Measurements from ENCODE around the gene HSPA1L. TPM values are rescaled to one million over a fixed set of nuclear protein-coding genes. Genes with fewer than 3 reads are reported as not detected.
"Not testable (repeated sequence)": the region's sequence is repeated elsewhere in the genome, so short reads cannot be mapped to it uniquely, and the experiment has no call there.

HSPA1L gene
- total and polyA plus RNA-seq, 10 of the 15 experiments (the other 5 are each of a cell fraction or from before 2014, with no cell fraction given): 0.69 to 2.5 (median 1.5) TPM

- H4K20me1 ChIP-seq (ENCODE audit: control insufficient read depth, insufficient read depth); intact Hi-C loops (cut with micrococcal nuclease; ENCODE audit: unreplicated experiment); H3K27ac ChIP-seq (ENCODE audit: control insufficient read depth, insufficient read depth); H3K36me3 ChIP-seq (ENCODE audit: control insufficient read depth in 2 of 2, insufficient read depth in 2 of 2, low read length in 1 of 2); H3K27me3 ChIP-seq (replicated peaks in 1 of 2; ENCODE audit: control insufficient read depth in 2 of 2, insufficient read depth in 2 of 2, low read length in 1 of 2); H3K79me2 ChIP-seq (ENCODE audit: control insufficient read depth, insufficient read depth, low read length); H3K9me3 ChIP-seq (replicated peaks; ENCODE audit: control insufficient read depth, insufficient read depth, low read length); DNase-seq (ENCODE audit: low read depth, low spot score); FAIRE-seq; in situ Hi-C loops (cut with MboI); ATAC-seq; BruUV-seq (replicated peaks): not testable (repeated sequence)
- H3K4me1 ChIP-seq (ENCODE audit: control insufficient read depth, insufficient read depth, low read length): peaks cover 11% of the 10 kb centered on the region
- H3K4me3 ChIP-seq: peak overlapping the region; percentile 94
- ChIA-PET SMC1A (ENCODE audit: uncharacterized antibody, unreplicated experiment) (interaction anchor here (0.5 to 2.9 kb wide), 9 partner anchors 27 to 935 kb away, joined by 3 to 24 read pairs (median 5); partner anchors contain the start of gene VARS1), POLR2A (interaction anchor here (0.6 to 2.5 kb wide), 13 partner anchors 12 to 347 kb away, joined by 3 to 22 read pairs (median 3); partner anchors contain the start of genes ABHD16A, EHMT2, HSPA1B and MSH5), CTCF (interaction anchor here (0.6 to 2.3 kb wide), 8 partner anchors 10 to 266 kb away, joined by 3 to 17 read pairs (median 6); partner anchors contain the start of gene LY6G5C), RAD21 (ENCODE audit: unreplicated experiment) (interaction anchor here (0.6 to 0.7 kb wide), 2 partner anchors 27 to 108 kb away, joined by 3 read pairs; partner anchors contain the start of gene DXO)
- H2AFZ ChIP-seq (ENCODE audit: control insufficient read depth, low read depth, low read length): peak overlapping the region; percentile 98
- H3K4me2 ChIP-seq (ENCODE audit: control insufficient read depth, insufficient read depth): peak overlapping the region; percentile 99; the same call in 1 of the 2 replicates
- peak overlapping the region; percentile 73; the same call in 1 of the 2 replicates for H3K9ac ChIP-seq (ENCODE audit: control insufficient read depth, insufficient read depth, low read length)
- 3% methylated on average over 16 of the region's 16 CpGs for WGBS (ENCODE audit: insufficient coverage, insufficient replicate concordance, low lambda C conversion rate, missing lambda C conversion rate)
Measured at GRCh38 chr6:31864123-31864562, 49.1 kb upstream of the HSPA1L start.

GRCh38 chr6:31862344-31863235 is 47.5 kb upstream of the HSPA1L start, which contains the start of gene NEU1:
TSS of gene NEU1 (minus strand) at chr6:31862821. CDS start at chr6:31862776, 45 bp downstream.
- no TSS peak for BruUV-seq (replicated peaks)
- ChIA-PET POLR2A (interaction anchor here (0.6 to 2.5 kb wide), 18 partner anchors 13 to 282 kb away, joined by 3 to 22 read pairs (median 4); partner anchors contain the start of genes ATF6B, HSPA1B, MSH5 and ZBTB12), CTCF (interaction anchor here (0.6 to 2.3 kb wide), 10 partner anchors 18 to 93 kb away, joined by 3 to 17 read pairs (median 4); partner anchors contain the start of gene LSM2), SMC1A (ENCODE audit: uncharacterized antibody, unreplicated experiment) (interaction anchor here (0.6 to 2.9 kb wide), 15 partner anchors 9 to 313 kb away, joined by 3 to 24 read pairs (median 4); partner anchors contain the start of gene VARS1), RAD21 (ENCODE audit: unreplicated experiment) (interaction anchor here (0.6 to 1.7 kb wide), 27 partner anchors 23 to 323 kb away, joined by 3 to 10 read pairs (median 4); partner anchors contain the start of genes ABHD16A, C6orf47, DXO and HSPA1B)
- peaks cover 11% of the 10 kb centered on the region for H3K4me1 ChIP-seq (ENCODE audit: control insufficient read depth, insufficient read depth, low read length)
- DNase-seq (ENCODE audit: low read depth, low spot score): peak; percentile 97
- ATAC-seq: peak; percentile 98
- peak; percentile 100 for FAIRE-seq
- H3K79me2 ChIP-seq (ENCODE audit: control insufficient read depth, insufficient read depth, low read length): no peaks in the 10 kb centered on the region; the same call in 1 of the 2 replicates
- in situ Hi-C loops (cut with MboI): no loop called here
- peaks cover 0 to 3% of the 10 kb centered on the region in 2 experiments; a peak in 1 of 4 replicates for H3K36me3 ChIP-seq (ENCODE audit: control insufficient read depth in 2 of 2, insufficient read depth in 2 of 2, low read length in 1 of 2)
- no peaks in the 10 kb centered on the region for H4K20me1 ChIP-seq (ENCODE audit: control insufficient read depth, insufficient read depth)
- WGBS (ENCODE audit: insufficient coverage, insufficient replicate concordance, low lambda C conversion rate, missing lambda C conversion rate): 2% methylated on average over 64 of the region's 64 CpGs
- peak within 1 kb of the TSS; percentile 99 for H3K4me2 ChIP-seq (ENCODE audit: control insufficient read depth, insufficient read depth)
- peak within 1 kb of the TSS; percentile 63 for H3K27ac ChIP-seq (ENCODE audit: control insufficient read depth, insufficient read depth)
- intact Hi-C loops (cut with micrococcal nuclease; ENCODE audit: unreplicated experiment): loop anchor here (1.0 to 2.0 kb wide), 3 partner anchors 28 to 182 kb away; no protein-coding TSS in a partner anchor
- H3K4me3 ChIP-seq: peak within 1 kb of the TSS; percentile 94
- H3K9me3 ChIP-seq (replicated peaks; ENCODE audit: control insufficient read depth, insufficient read depth, low read length): no peaks in the 10 kb centered on the region
- no peaks in the 10 kb centered on the region for H3K27me3 ChIP-seq (replicated peaks in 1 of 2; ENCODE audit: control insufficient read depth in 2 of 2, insufficient read depth in 2 of 2, low read length in 1 of 2)
- H2AFZ ChIP-seq (ENCODE audit: control insufficient read depth, low read depth, low read length): peak within 1 kb of the TSS; percentile 98
- H3K9ac ChIP-seq (ENCODE audit: control insufficient read depth, insufficient read depth, low read length): peak within 1 kb of the TSS; percentile 73
- TF ChIP-seq POU2F2 (IDR thresholded peaks at IDR 0.05; ENCODE audit: borderline replicate concordance, low read depth, low read length): peak; percentile 83; the same call in 2 of the 3 replicates
- peak; percentile 90 for TF ChIP-seq BACH1 (IDR thresholded peaks at IDR 0.05; ENCODE audit: borderline replicate concordance)
- TF ChIP-seq, protein P1, sequence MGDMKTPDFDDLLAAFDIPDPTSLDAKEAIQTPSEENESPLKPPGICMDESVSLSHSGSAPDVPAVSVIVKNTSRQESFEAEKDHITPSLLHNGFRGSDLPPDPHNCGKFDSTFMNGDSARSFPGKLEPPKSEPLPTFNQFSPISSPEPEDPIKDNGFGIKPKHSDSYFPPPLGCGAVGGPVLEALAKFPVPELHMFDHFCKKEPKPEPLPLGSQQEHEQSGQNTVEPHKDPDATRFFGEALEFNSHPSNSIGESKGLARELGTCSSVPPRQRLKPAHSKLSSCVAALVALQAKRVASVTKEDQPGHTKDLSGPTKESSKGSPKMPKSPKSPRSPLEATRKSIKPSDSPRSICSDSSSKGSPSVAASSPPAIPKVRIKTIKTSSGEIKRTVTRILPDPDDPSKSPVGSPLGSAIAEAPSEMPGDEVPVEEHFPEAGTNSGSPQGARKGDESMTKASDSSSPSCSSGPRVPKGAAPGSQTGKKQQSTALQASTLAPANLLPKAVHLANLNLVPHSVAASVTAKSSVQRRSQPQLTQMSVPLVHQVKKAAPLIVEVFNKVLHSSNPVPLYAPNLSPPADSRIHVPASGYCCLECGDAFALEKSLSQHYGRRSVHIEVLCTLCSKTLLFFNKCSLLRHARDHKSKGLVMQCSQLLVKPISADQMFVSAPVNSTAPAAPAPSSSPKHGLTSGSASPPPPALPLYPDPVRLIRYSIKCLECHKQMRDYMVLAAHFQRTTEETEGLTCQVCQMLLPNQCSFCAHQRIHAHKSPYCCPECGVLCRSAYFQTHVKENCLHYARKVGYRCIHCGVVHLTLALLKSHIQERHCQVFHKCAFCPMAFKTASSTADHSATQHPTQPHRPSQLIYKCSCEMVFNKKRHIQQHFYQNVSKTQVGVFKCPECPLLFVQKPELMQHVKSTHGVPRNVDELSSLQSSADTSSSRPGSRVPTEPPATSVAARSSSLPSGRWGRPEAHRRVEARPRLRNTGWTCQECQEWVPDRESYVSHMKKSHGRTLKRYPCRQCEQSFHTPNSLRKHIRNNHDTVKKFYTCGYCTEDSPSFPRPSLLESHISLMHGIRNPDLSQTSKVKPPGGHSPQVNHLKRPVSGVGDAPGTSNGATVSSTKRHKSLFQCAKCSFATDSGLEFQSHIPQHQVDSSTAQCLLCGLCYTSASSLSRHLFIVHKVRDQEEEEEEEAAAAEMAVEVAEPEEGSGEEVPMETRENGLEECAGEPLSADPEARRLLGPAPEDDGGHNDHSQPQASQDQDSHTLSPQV (IDR thresholded peaks at IDR 0.05): no peak
- no peak for TF ChIP-seq SIX5 (IDR thresholded peaks at IDR 0.05; ENCODE audit: low read depth, low read length, severe bottlenecking)
- no peak for TF ChIP-seq RAD21 (IDR thresholded peaks at IDR 0.05; ENCODE audit: insufficient read depth, low read depth, low read length)
- TF ChIP-seq CBX5 (IDR thresholded peaks at IDR 0.05; ENCODE audit: low read depth): no peak
- TF ChIP-seq NR2C1 (IDR thresholded peaks at IDR 0.05): peak; percentile 74

Data from GM12878 (cell line).